Spleen (tissue), 7 donors: ENCODE results near the gene LGALS1.

Experiments
- POLR2AphosphoS5 ChIP-seq, 3 donors: sonication (generic); formaldehyde crosslinking; IDR thresholded peaks; one replicate each; pipeline ENCODE4 v1.5.1; 2017; ENCODE audit warnings: antibody characterized with exemption in 3 of 3
- TF ChIP-seq, protein P1 (sequence below), 11 experiments: fragments of 200-600 bp in 7 of 11; fragments of 450-650 bp in 4 of 11; sonication (generic) in 4 of 11; IDR thresholded peaks in 8 of 11; conservative IDR thresholded peaks in 3 of 11; 1 replicate in 7 of 11; 2 replicates in 4 of 11; pipeline versions ENCODE4 v1.4.0 to v1.8.0; 2016 to 2021; ENCODE audit warnings: antibody characterized with exemption in 11 of 11, inconsistent platforms in 4 of 11, mild to moderate bottlenecking in 1 of 11
- donor health status: DM: no; HTN: no; CAD: no; lungs with moderate emphysema.
- donor health status: DM: no; HTN: no; CAD: no.
- donor health status: DM: no; HTN: no; CAD: no.

DNA sequence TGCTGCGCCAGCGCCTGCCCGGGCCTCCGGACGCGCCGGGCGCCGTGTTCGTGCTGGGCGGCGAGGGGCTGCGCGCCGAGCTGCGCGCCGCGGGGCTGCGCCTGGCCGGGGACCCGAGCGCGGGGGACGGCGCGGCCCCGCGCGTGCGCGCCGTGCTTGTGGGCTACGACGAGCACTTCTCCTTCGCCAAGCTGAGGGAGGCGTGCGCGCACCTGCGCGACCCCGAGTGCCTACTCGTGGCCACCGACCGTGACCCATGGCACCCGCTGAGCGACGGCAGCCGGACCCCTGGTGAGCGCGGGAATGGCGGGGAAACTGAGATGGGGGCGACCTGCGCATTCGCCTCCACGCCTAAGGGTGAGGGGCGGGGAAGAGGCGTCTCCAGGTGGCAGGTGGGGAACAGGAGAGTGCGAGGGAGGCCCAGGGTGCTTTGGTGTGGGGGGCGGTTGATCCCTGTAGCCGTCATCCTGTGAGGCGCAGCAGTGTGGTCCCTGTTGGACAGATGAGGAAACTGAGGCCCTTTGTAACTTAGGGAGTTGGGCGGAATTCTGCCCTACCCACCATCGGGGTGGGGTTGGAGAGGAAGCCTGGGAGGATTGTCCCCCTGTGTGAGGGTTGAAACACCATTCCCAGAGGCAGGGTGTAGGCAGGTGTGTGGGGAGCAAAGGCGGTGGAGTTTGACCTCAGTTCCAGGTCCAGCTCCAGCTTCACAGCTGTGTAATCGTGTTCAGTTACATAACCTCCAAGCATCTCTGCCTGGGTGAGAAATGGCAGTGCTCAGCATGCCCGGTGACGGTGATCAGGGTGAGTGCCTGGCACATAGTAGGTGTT, 16.2 kb upstream of the LGALS1 start:
- TF ChIP-seq, protein P1, sequence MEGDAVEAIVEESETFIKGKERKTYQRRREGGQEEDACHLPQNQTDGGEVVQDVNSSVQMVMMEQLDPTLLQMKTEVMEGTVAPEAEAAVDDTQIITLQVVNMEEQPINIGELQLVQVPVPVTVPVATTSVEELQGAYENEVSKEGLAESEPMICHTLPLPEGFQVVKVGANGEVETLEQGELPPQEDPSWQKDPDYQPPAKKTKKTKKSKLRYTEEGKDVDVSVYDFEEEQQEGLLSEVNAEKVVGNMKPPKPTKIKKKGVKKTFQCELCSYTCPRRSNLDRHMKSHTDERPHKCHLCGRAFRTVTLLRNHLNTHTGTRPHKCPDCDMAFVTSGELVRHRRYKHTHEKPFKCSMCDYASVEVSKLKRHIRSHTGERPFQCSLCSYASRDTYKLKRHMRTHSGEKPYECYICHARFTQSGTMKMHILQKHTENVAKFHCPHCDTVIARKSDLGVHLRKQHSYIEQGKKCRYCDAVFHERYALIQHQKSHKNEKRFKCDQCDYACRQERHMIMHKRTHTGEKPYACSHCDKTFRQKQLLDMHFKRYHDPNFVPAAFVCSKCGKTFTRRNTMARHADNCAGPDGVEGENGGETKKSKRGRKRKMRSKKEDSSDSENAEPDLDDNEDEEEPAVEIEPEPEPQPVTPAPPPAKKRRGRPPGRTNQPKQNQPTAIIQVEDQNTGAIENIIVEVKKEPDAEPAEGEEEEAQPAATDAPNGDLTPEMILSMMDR (IDR thresholded peaks at IDR 0.05 in 8 of 11, conservative IDR thresholded peaks at IDR 0.05 in 3 of 11), result no peak
- no peak for TF ChIP-seq POLR2AphosphoS5 (IDR thresholded peaks at IDR 0.05)
